Gastrocnemius medialis (tissue), 4 donors: ENCODE data around the gene ZNF710.

Source experiments
- POLR2A ChIP-seq, 2 donors: fragments of 450-650 bp; IDR thresholded peaks; one replicate each; pipeline ENCODE4 v1.6.1; 2017; ENCODE audit warnings: antibody characterized with exemption in 2 of 2, mild to moderate bottlenecking in 2 of 2, moderate library complexity in 2 of 2
- TF ChIP-seq, protein P1 (sequence below), 5 experiments: fragments of 450-650 bp in 3 of 5; fragments of 200-600 bp in 2 of 5; sonication (generic) in 2 of 5; IDR thresholded peaks in 4 of 5; conservative IDR thresholded peaks in 1 of 5; 1 replicate in 4 of 5; 2 replicates in 1 of 5; pipeline ENCODE4 v1.5.1; 2016 to 2019; ENCODE audit warnings: antibody characterized with exemption in 5 of 5, mild to moderate bottlenecking in 3 of 5, moderate library complexity in 3 of 5

DNA sequence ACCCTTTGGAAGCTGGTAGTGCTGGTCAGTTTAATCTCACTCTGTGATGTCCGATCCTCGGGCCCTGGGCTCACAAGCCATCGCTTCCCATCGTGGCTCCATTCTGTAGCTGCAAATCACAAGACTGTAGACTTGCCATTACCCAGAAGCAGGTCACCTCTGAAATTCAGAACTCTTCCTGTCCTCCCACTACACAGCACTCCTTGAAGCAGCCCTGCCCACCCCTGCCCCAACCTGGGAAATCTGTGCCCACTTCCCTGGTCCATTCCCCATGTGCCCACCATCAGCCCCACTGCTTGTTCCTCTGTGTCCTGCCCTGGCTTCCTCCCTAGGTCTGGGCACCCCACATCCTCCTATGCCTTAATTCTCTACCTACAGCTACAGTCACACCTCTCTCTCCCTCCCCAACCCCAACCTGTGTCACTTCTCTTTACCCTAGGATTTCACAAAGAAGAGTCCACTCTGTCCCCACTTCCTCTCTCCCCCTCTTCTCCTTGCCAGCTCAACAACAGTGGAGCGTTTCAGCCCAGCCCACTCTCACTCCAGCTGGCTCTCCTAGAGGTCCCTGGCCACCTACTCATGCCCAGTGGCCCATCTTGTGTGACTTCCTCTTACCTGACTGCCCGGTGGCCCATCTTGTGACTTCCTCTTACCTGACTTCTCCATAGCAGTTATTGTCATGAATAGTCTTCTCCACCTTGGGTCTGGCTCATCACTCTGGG, 8.3 kb downstream of the ZNF710 start:
- TF ChIP-seq, protein P1, sequence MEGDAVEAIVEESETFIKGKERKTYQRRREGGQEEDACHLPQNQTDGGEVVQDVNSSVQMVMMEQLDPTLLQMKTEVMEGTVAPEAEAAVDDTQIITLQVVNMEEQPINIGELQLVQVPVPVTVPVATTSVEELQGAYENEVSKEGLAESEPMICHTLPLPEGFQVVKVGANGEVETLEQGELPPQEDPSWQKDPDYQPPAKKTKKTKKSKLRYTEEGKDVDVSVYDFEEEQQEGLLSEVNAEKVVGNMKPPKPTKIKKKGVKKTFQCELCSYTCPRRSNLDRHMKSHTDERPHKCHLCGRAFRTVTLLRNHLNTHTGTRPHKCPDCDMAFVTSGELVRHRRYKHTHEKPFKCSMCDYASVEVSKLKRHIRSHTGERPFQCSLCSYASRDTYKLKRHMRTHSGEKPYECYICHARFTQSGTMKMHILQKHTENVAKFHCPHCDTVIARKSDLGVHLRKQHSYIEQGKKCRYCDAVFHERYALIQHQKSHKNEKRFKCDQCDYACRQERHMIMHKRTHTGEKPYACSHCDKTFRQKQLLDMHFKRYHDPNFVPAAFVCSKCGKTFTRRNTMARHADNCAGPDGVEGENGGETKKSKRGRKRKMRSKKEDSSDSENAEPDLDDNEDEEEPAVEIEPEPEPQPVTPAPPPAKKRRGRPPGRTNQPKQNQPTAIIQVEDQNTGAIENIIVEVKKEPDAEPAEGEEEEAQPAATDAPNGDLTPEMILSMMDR (IDR thresholded peaks at IDR 0.05 in 4 of 5, conservative IDR thresholded peaks at IDR 0.05 in 1 of 5): no peak
- no peak for TF ChIP-seq POLR2A (IDR thresholded peaks at IDR 0.05)
